Testis (tissue), 3 donors: ENCODE data around the gene SSBP3. TPM values are rescaled to one million over a fixed set of nuclear protein-coding genes. Genes with fewer than 3 reads are reported as not detected.
A peak's percentile ranks its signal among the peaks of the same experiment; 100 is the strongest.

ENCODE experiments used
- DNase-seq: peaks from one replicate; pipeline ENCODE4 v3.0.0-alpha.2; 2019
- H3K27ac ChIP-seq, 2 donors: fragments of 200-600 bp; sonication (generic); one replicate each; pipeline ENCODE4 v1.5.1; 2019
- H3K27me3 ChIP-seq: fragments of 200-600 bp; sonication (generic); one replicate; pipeline ENCODE4 v1.5.1; 2019
- H3K36me3 ChIP-seq: fragments of 200-600 bp; sonication (generic); one replicate; pipeline ENCODE4 v1.5.1; 2017; ENCODE audit warnings: low read depth; ENCODE audit errors: missing control alignments
- H3K4me1 ChIP-seq: fragments of 200-600 bp; sonication (generic); one replicate; pipeline ENCODE4 v1.5.1; 2019
- H3K4me3 ChIP-seq, 2 donors: fragments of 200-600 bp; sonication (generic); one replicate each; pipeline ENCODE4 v1.5.1; 2017 to 2019
- H3K9me3 ChIP-seq: fragments of 200-600 bp; sonication (generic); one replicate; pipeline ENCODE4 v1.5.1; 2017
- POLR2A ChIP-seq: fragments of 450-650 bp; IDR thresholded peaks from one replicate; pipeline ENCODE4 v1.6.1; 2017; ENCODE audit warnings: antibody characterized with exemption, mild to moderate bottlenecking, moderate library complexity
- WGBS, 2 donors: methylation state at CpG; one replicate each; pipeline ENCODE4 v1.1.5; 2018; 5-methylcytosine and 5-hydroxymethylcytosine counted together
- intact Hi-C: fragments of 100-400 bp; cut with DNase I; formaldehyde crosslinking; loops from one replicate; pipeline ENCODE4 v1.15.1; 2023; ENCODE audit warnings: low total_unique reads
- polyA plus RNA-seq: library from polyadenylated mRNA; stranded (reverse); fragments of 350-450 nt; fragmentation: Illumina TruSeq; extraction: RNeasy Lipid Tissue Mini Kit (QIAGEN cat#74804); gene quantifications from one replicate; pipeline ENCODE4 v1.2.3, GENCODE V29; 2014; ENCODE audit warnings: low read depth, low replicate concordance; ENCODE audit not compliant: insufficient read depth
- total RNA-seq, 2 donors: library from RNA; depleted of rRNA; stranded (reverse); fragments of >200 nt; gene quantifications; one replicate each; pipeline ENCODE4 v1.2.3, GENCODE V29; 2016
- TF ChIP-seq, protein P1 (sequence below), 3 experiments: fragments of 450-650 bp in 2 of 3; fragments of 200-600 bp in 1 of 3; sonication (generic) in 1 of 3; IDR thresholded peaks; one replicate each; pipeline ENCODE4 v1.5.1; 2016 to 2019; ENCODE audit warnings: antibody characterized with exemption in 3 of 3, mild to moderate bottlenecking in 2 of 3, moderate library complexity in 1 of 3

Gene SSBP3
- total and polyA plus RNA-seq, 3 donors from 2014 or later: 88.8 to 99.0 (median 91.6) TPM

- intact Hi-C loops: no loop called here
- 85% methylated on average over 16 of the region's 16 CpGs for WGBS, 2 donors
- peaks cover 62% of the 10 kb centered on the region for H3K4me1 ChIP-seq
- peak overlapping the region in 1 of 2 donors; percentile 93 for H3K27ac ChIP-seq
- H3K36me3 ChIP-seq: no peaks in the 10 kb centered on the region
- no peaks in the 10 kb centered on the region for H3K9me3 ChIP-seq
- TF ChIP-seq, protein P1, sequence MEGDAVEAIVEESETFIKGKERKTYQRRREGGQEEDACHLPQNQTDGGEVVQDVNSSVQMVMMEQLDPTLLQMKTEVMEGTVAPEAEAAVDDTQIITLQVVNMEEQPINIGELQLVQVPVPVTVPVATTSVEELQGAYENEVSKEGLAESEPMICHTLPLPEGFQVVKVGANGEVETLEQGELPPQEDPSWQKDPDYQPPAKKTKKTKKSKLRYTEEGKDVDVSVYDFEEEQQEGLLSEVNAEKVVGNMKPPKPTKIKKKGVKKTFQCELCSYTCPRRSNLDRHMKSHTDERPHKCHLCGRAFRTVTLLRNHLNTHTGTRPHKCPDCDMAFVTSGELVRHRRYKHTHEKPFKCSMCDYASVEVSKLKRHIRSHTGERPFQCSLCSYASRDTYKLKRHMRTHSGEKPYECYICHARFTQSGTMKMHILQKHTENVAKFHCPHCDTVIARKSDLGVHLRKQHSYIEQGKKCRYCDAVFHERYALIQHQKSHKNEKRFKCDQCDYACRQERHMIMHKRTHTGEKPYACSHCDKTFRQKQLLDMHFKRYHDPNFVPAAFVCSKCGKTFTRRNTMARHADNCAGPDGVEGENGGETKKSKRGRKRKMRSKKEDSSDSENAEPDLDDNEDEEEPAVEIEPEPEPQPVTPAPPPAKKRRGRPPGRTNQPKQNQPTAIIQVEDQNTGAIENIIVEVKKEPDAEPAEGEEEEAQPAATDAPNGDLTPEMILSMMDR (IDR thresholded peaks at IDR 0.05): no peak
- no peak overlapping the region for H3K4me3 ChIP-seq
- no peaks in the 10 kb centered on the region for H3K27me3 ChIP-seq
- no peak for DNase-seq
These were observed 123.9 kb downstream of the SSBP3 start for GRCh38 chr1:54282101-54282847.

- H3K4me1 ChIP-seq: peaks cover 66% of the 10 kb centered on the region
- no peak for DNase-seq
- intact Hi-C loops: no loop called here
These were observed 125.5 kb downstream of the SSBP3 start for GRCh38 chr1:54280651-54281050.

DNA sequence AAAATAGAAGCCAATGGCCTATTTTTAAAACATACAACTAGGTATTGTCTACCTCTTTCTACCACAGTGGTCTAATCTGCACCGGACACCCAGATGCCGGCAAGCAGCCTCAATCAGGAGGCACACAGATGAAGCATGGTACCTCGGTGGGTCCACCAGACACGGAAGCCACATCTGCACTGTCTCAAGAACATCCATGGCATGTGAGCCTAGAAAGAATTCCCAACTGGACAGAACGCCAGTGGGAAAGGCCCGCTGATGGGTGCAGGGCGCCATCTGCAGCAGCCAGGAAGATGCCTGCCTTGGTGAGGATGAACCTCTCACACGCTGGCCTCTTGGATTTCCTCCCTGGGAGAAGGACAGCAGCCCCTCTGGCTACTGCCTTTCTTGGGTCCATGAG is 126.7 kb downstream of the SSBP3 start:
- Histone ChIP-seq H3K27ac (peak overlapping the region; percentile 88 to 93), H3K4me3 (no peak overlapping the region), H3K9me3 (no peaks in the 10 kb centered on the region), H3K4me1 (peaks cover 76% of the 10 kb centered on the region), H3K36me3 (no peaks in the 10 kb centered on the region), H3K27me3 (no peaks in the 10 kb centered on the region)
- intact Hi-C loops: no loop called here
- 91 to 92% methylated on average over 8 of the region's 8 CpGs for WGBS, 2 donors
- no peak for DNase-seq
- TF ChIP-seq, protein P1 (IDR thresholded peaks at IDR 0.05): no peak
- TF ChIP-seq POLR2A: no peak

More at GRCh38 chr1:54280651-54281050, 125.5 kb downstream of the SSBP3 start:
- Histone ChIP-seq H3K27ac (peak overlapping the region; percentile 65 to 93), H3K4me3 (no peak overlapping the region), H3K9me3 (no peaks in the 10 kb centered on the region), H3K27me3 (no peaks in the 10 kb centered on the region), H3K36me3 (no peaks in the 10 kb centered on the region)
- TF ChIP-seq POLR2A: no peak
- TF ChIP-seq, protein P1 (IDR thresholded peaks at IDR 0.05): no peak
- 89 to 96% methylated on average over 12 of the region's 12 CpGs for WGBS, 2 donors

DNA sequence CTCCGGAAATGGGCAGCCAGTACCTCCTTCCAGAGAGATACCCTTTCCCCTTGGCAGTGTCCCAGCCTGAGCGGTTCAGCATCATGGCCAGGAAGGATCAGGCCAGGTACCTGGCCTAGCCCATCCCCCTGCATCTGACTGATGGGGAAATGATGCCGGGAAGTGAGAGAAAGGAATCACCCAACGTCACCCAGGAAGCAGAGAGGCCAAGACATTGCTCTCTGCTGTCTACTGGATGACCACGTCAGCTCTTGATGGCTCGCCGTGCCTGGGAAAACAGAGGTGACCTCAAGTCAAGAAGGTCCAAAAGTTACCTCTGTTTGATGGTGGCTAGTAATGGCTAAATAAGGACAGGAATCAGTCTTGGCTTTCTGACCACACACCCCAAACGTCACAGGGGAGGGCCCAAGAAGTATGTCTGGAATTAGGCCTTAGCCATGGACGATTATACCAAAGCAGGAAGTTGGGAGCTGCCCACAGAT is 127.2 kb downstream of the SSBP3 start:
- 60 to 71% methylated on average over 9 of the region's 9 CpGs for WGBS, 2 donors
- no peaks in the 10 kb centered on the region for H3K9me3 ChIP-seq
- no peaks in the 10 kb centered on the region for H3K36me3 ChIP-seq
- H3K4me3 ChIP-seq: no peak overlapping the region
- peaks cover 81% of the 10 kb centered on the region for H3K4me1 ChIP-seq
- intact Hi-C loops: no loop called here
- DNase-seq: no peak
- H3K27ac ChIP-seq: peak overlapping the region; percentile 88 to 93
- no peaks in the 10 kb centered on the region for H3K27me3 ChIP-seq
- TF ChIP-seq, protein P1 (IDR thresholded peaks at IDR 0.05): no peak
- no peak for TF ChIP-seq POLR2A
